ENCODE data around the gene IL4R. TPM values are rescaled to one million over a fixed set of nuclear protein-coding genes. Genes with fewer than 3 reads are reported as not detected.

Gene IL4R
- total RNA-seq (2021; fragmentation: NEBNext Ultra II Directional; extraction: Animal tissue kit (Norgen Biotek cat#: 25700)) (29.4 and 32.7 TPM in 2 replicates), polyA plus RNA-seq (2011; rRNA removed) (29.1 and 38.2 TPM in 2 replicates), polyA minus RNA-seq (2011; rRNA and poly(A)+ RNA removed) (26.9 and 37.0 TPM in 2 replicates)
- 25.4 TPM for polyA plus RNA-seq (2011; cell fraction: cytosol; rRNA removed)
- polyA plus RNA-seq (2011; cell fraction: nucleus; rRNA removed) = 31.2 TPM
- polyA plus RNA-seq (2012, experiment 1 of 2) = 22.5 to 25.9 TPM (median 24.5 TPM) in 4 replicates
- 21.4 TPM for polyA plus RNA-seq (2012, experiment 2 of 2)
- polyA plus RNA-seq (2013, experiment 1 of 2) = 34.5 TPM
- polyA plus RNA-seq (2013, experiment 2 of 2) = 34.4 TPM
- 15.6 TPM for polyA minus RNA-seq (2011; cell fraction: cytosol; rRNA and poly(A)+ RNA removed)
- 17.7 TPM for polyA minus RNA-seq (2011; cell fraction: nucleus; rRNA and poly(A)+ RNA removed)
- long read RNA-seq, experiment 1, partial matches to known transcripts = 4 of 31 reads
- long read RNA-seq, experiment 1, other reads (novel, unspliced or antisense) = 23 of 31 reads
- long read RNA-seq, experiment 2 = 0 reads

DNA sequence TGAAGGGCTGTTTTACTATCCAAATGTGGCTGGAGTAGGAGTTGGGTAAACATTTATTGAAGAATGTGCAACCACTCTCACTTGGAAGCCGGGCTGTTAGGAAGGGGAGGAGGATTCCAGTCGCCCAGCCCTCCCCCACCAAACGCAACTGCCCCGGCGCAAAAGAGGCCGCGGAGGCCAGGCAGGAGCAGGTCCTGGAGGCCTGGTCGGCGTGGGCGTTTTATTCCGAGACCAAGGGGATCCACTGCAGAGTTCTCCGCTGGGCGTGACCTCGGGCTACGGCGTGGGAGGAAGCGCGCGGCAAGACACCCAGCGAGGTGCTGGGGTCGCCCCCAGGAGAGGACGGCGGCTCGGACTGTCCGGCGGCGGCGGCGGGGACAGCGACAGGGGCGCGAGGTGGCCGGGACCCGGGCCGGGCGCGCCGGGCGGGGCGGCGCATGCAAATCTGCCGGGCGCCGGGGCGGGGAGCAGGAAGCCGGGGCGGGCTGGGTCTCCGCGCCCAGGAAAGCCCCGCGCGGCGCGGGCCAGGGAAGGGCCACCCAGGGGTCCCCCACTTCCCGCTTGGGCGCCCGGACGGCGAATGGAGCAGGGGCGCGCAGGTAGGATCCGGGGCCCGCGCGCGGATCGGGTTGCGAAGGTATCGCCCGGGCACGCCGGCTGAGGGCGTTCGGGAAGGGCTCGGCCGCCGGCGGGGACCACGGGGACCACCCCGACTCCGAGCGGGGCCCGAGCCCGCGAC, at the start of gene IL4R:
TSS of gene IL4R (plus strand) at position 553 of the 739 bp plus-strand sequence. CDS start 26,230 bp downstream, outside the sequence.
- Histone ChIP-seq H3K4ac (replicated peaks; ENCODE audit: insufficient read length, low read depth, low read length) (no peak within 1 kb of the TSS), H2BK15ac (ENCODE audit: low read length) (0 out of 2 replicates have a peak within 1 kb of the TSS, but pooled peaks have one; percentile 29), H3K56ac (replicated peaks; ENCODE audit: insufficient read length, low read depth, low read length) (no peak within 1 kb of the TSS), H3K9ac (replicated peaks in 1 of 4; ENCODE audit: extremely low read depth in 1 of 4, low read depth in 3 of 4, low read length in 3 of 4) (peak within 1 kb of the TSS; percentile 8 to 82 (median 66); a peak in 6 of 7 replicates), H4K20me1 (replicated peaks in 1 of 2; ENCODE audit: control insufficient read depth in 1 of 2, insufficient read depth in 2 of 2, low read length in 2 of 2) (peaks cover 3 to 4% of the 10 kb centered on the region in 2 experiments), H2BK5ac (ENCODE audit: low read depth, low read length) (peak within 1 kb of the TSS; percentile 44; the same call in 1 of the 2 replicates), H3K23ac (ENCODE audit: insufficient read length) (no peak within 1 kb of the TSS), H3K79me1 (ENCODE audit: low read depth, low read length) (peaks cover 13% of the 10 kb centered on the region), H3K23me2 (ENCODE audit: low read depth, low read length) (peaks cover 10% of the 10 kb centered on the region; the same call in 1 of the 2 replicates), H3K14ac (ENCODE audit: insufficient read length) (no peak within 1 kb of the TSS), H4K8ac (ENCODE audit: extremely low read depth, insufficient read depth, low read length) (peak within 1 kb of the TSS; percentile 80; the same call in 1 of the 2 replicates), H3K4me1 (replicated peaks in 1 of 4; ENCODE audit: control insufficient read depth in 3 of 4, insufficient read depth in 4 of 4, low read length in 3 of 4) (peaks cover 3 to 18% (median 8%) of the 10 kb centered on the region in 4 experiments), H2BK12ac (ENCODE audit: low read depth, low read length) (peak within 1 kb of the TSS; percentile 60; the same call in 1 of the 2 replicates), H3K18ac (ENCODE audit: extremely low read depth, low read length) (peak within 1 kb of the TSS; percentile 78), H2AFZ (ENCODE audit: low read length) (peak within 1 kb of the TSS; percentile 72; the same call in 1 of the 2 replicates), H2BK120ac (replicated peaks; ENCODE audit: low read depth, low read length) (no peak within 1 kb of the TSS), H3K4me2 (ENCODE audit: insufficient read depth in 1 of 2, low read depth in 2 of 2, low read length in 2 of 2) (peak within 1 kb of the TSS; percentile 60 to 80), H3K27ac (ENCODE audit: low read depth, low read length) (no peak within 1 kb of the TSS; the same call in 1 of the 2 replicates), H4K5ac (ENCODE audit: insufficient read length, low read depth, low read length) (no peak within 1 kb of the TSS), H4K91ac (replicated peaks; ENCODE audit: insufficient read length, low read length) (peak within 1 kb of the TSS; percentile 76), H3K4me3 (ENCODE audit: extremely low read depth in 1 of 4, insufficient read depth in 2 of 4, low read depth in 3 of 4, low read length in 4 of 4) (peak within 1 kb of the TSS; percentile 66 to 100 (median 82)), H2AK5ac (ENCODE audit: low read depth, low read length) (no peak within 1 kb of the TSS), H3K9me3 (ENCODE audit: insufficient read depth in 2 of 2, low read depth in 1 of 2, low read length in 1 of 2) (no peaks in the 10 kb centered on the region; a peak in 1 of 4 replicates), H3K36me3 (ENCODE audit: control insufficient read depth in 2 of 4, insufficient read depth in 4 of 4, low read length in 3 of 4) (no peaks in the 10 kb centered on the region), H3K27me3 (replicated peaks in 1 of 4; ENCODE audit: control insufficient read depth in 3 of 4, extremely low read depth in 1 of 4, insufficient read depth in 3 of 4, low read length in 3 of 4) (peaks cover 0 to 3% (median 2%) of the 10 kb centered on the region in 4 experiments; a peak in 3 of 7 replicates), H3K79me2 (ENCODE audit: control insufficient read depth in 1 of 2, insufficient read depth in 2 of 2, low read length in 2 of 2) (peaks cover 0 to 24% of the 10 kb centered on the region in 2 experiments; a peak in 3 of 4 replicates), H2BK20ac (ENCODE audit: low read length) (no peak within 1 kb of the TSS)
- DNase-seq (ENCODE audit: low read depth in 1 of 2, low spot score in 2 of 2) (peak in 1 of 2 experiments; percentile 73), FAIRE-seq (no peak)
- WGBS, 2 experiments (ENCODE audit: extremely low coverage in 1 of 2, insufficient coverage in 1 of 2, insufficient read length in 1 of 2, insufficient replicate concordance in 2 of 2, low coverage in 1 of 2, low lambda C conversion rate in 2 of 2, missing lambda C conversion rate in 1 of 2) = 2% methylated on average over 38 of the region's 85 CpGs; no CpG with 5 or more reads in 1 of the 2 experiments
- ChIA-PET CTCF (ENCODE audit: partially characterized antibody) (interaction anchor here (1.0 kb wide), 1 partner anchor 59 kb away, joined by 5 read pairs; no protein-coding TSS in a partner anchor), POLR2A (ENCODE audit: partially characterized antibody) (no interaction called here)
- no peak for TF ChIP-seq SRF (IDR thresholded peaks at IDR 0.05; ENCODE audit: low read depth, low read length)
- TF ChIP-seq SIRT6 (IDR thresholded peaks at IDR 0.05; ENCODE audit: low read length) = no peak
- no peak for TF ChIP-seq RFX5 (IDR thresholded peaks at IDR 0.05; ENCODE audit: borderline replicate concordance, low read depth, low read length)
- no peak for TF ChIP-seq BRCA1 (IDR thresholded peaks at IDR 0.05; ENCODE audit: low read depth, low read length)
- TF ChIP-seq POLR2A (IDR thresholded peaks at IDR 0.05; ENCODE audit: control extremely low read depth in 1 of 2, low read depth in 2 of 2, low read length in 2 of 2) = 0 out of 3 replicates have a peak, but pooled peaks of 1 of the 2 experiments have one; percentile 26
- TF ChIP-seq NRF1 (IDR thresholded peaks at IDR 0.05; ENCODE audit: low read depth, low read length) = no peak
- TF ChIP-seq SP1 (IDR thresholded peaks at IDR 0.05; ENCODE audit: low read depth, low read length) = no peak
- TF ChIP-seq NANOG (IDR thresholded peaks at IDR 0.05; ENCODE audit: insufficient read depth, low read depth, low read length, poor library complexity, severe bottlenecking) = no peak
- no peak for TF ChIP-seq ASH2L (IDR thresholded peaks at IDR 0.05; ENCODE audit: low read length)
- no peak for TF ChIP-seq JUN (IDR thresholded peaks at IDR 0.05; ENCODE audit: low read depth, low read length)

Data from H1 (cell line).